ENCODE results near the gene KY. TPM values are rescaled to one million over a fixed set of nuclear protein-coding genes. Genes with fewer than 3 reads are reported as not detected.

Gene KY
- total RNA-seq, 1 donor from 2014 or later: 12.1 TPM

DNA sequence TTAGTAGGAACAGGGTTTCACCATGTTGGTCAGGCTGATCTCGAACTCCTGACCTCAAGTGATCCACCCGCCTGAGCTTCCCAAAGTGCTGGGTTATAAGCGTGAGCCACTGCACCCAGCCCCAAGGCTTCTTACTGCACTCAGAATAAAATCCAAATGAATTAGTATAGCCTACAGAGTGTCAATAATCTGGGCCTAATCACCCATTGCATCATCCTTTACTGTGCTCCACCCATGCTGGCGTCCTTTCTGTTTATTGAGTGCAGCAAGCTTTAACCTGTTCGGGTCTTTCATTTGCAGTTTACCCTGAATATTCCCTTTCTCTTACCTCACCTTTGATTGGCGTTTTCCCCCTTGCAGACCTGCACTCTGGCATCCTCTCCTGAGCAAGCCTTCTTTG lies 87.2 kb downstream of the KY start:
- intact Hi-C loops (cut with micrococcal nuclease): no loop called here
- Histone ChIP-seq H3K27ac (replicated peaks) (no peak overlapping the region), H3K36me3 (peaks cover 42% of the 10 kb centered on the region), H3K9me3 (replicated peaks) (no peaks in the 10 kb centered on the region), H3K4me1 (no peaks in the 10 kb centered on the region), H3K27me3 (ENCODE audit: low read depth) (no peaks in the 10 kb centered on the region), H3K4me3 (no peak overlapping the region)
- TF ChIP-seq, protein P1, sequence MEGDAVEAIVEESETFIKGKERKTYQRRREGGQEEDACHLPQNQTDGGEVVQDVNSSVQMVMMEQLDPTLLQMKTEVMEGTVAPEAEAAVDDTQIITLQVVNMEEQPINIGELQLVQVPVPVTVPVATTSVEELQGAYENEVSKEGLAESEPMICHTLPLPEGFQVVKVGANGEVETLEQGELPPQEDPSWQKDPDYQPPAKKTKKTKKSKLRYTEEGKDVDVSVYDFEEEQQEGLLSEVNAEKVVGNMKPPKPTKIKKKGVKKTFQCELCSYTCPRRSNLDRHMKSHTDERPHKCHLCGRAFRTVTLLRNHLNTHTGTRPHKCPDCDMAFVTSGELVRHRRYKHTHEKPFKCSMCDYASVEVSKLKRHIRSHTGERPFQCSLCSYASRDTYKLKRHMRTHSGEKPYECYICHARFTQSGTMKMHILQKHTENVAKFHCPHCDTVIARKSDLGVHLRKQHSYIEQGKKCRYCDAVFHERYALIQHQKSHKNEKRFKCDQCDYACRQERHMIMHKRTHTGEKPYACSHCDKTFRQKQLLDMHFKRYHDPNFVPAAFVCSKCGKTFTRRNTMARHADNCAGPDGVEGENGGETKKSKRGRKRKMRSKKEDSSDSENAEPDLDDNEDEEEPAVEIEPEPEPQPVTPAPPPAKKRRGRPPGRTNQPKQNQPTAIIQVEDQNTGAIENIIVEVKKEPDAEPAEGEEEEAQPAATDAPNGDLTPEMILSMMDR (IDR thresholded peaks at IDR 0.05; ENCODE audit: borderline replicate concordance): no peak
- DNase-seq: no peak

DNA sequence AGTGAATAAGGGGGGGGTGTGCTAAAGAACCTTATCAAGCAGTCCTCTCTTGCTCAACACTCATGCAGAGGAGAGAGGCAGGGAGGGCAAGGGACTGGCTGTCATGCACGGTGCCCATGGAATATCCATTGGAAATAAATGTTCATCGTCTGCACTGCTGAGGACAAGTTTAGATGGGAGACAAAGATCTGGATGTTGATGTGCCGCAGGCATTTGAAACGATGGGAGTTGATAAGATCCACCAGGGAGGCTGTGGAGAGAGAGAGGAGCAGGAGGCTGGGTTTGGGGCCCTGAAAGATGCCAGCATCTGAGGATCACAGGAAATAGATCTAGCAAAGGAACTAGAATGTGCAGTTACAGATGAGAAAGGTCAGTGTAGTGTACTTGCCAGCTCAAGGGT lies 88.8 kb downstream of the KY start:
- Histone ChIP-seq H3K9me3 (replicated peaks) (no peaks in the 10 kb centered on the region), H3K4me3 (no peak overlapping the region), H3K36me3 (peaks cover 46% of the 10 kb centered on the region), H3K4me1 (no peaks in the 10 kb centered on the region), H3K27me3 (ENCODE audit: low read depth) (no peaks in the 10 kb centered on the region), H3K27ac (replicated peaks) (no peak overlapping the region)
- intact Hi-C loops (cut with micrococcal nuclease): no loop called here
- no peak for DNase-seq
- TF ChIP-seq, protein P1 (IDR thresholded peaks at IDR 0.05; ENCODE audit: borderline replicate concordance): no peak

DNA sequence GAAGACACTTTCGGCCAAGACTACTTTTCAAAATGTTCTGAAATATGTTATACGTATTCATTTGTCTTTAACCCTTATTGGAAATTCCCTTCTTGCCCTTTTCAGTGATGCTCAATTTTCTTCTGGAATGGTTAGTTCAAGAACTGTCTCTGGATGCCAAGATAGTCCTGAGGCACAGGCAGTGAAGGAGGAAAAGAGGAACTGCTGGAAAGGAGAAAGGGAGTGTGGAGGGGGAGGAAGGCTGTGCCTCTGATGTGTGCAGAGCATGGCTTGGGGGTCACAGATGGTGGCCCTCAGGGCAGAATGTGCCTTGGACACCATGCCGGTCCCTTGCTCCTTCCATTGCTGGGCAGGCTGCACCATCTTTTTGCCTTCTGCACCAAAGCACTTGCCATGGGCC lies 91.2 kb downstream of the KY start:
- H3K27ac ChIP-seq (replicated peaks): no peak overlapping the region
- no peaks in the 10 kb centered on the region for H3K9me3 ChIP-seq (replicated peaks)
- TF ChIP-seq, protein P1 (IDR thresholded peaks at IDR 0.05; ENCODE audit: borderline replicate concordance): no peak
- peaks cover 50% of the 10 kb centered on the region for H3K36me3 ChIP-seq
- no peaks in the 10 kb centered on the region for H3K27me3 ChIP-seq (ENCODE audit: low read depth)
- intact Hi-C loops (cut with micrococcal nuclease): no loop called here
- DNase-seq: no peak
- H3K4me3 ChIP-seq: no peak overlapping the region
- no peaks in the 10 kb centered on the region for H3K4me1 ChIP-seq

Other genes with a start within 250 kb of the KY start
- 76.4 TPM for gene ANAPC13, start 165.0 kb downstream of the KY start, total RNA-seq
- 34.7 TPM for gene CEP63, start 165.0 kb downstream of the KY start, total RNA-seq
- gene EPHB1, start 144.2 kb upstream of the KY start, total RNA-seq: 1.3 TPM

All from left ventricle myocardium inferior (tissue), 1 donor.